HK-2 (cell line): ENCODE data around the gene MAPK7.

Source experiments
- DNase-seq: peaks from one replicate; pipeline ENCODE4 v3.0.0-alpha.2; 2018; ENCODE audit not compliant: unreplicated experiment

The MAPK7 gene

GRCh38 chr17:19399750-19400450, 21.6 kb downstream of the MAPK7 start:
- no peak for DNase-seq

- no peak for DNase-seq
These were observed 23.2 kb downstream of the MAPK7 start for GRCh38 chr17:19401321-19402010.

DNA sequence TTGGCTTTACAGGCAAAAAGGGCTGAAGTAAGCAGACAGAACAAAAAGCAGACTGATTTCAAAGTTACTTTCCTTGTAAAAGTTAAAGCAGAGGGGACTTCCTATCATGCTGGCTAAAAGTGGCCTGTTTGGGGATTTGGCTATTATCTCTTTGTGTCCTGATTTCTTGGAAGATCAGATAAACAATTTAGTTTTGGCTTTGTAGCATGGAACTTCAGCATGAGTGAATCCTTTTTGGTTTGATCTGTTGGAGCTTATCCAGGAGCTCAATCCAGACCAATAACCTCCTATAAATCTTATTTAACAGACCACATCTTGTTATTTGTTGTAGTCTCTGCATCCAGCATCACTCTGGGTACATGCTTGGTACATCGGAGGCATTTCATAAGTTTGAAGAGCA, 23.9 kb downstream of the MAPK7 start:
- no peak for DNase-seq

- DNase-seq: no peak
These were observed 24.7 kb downstream of the MAPK7 start for GRCh38 chr17:19403021-19403420.

- DNase-seq: no peak
These were observed 26.0 kb downstream of the MAPK7 start for GRCh38 chr17:19404264-19404663.

DNA sequence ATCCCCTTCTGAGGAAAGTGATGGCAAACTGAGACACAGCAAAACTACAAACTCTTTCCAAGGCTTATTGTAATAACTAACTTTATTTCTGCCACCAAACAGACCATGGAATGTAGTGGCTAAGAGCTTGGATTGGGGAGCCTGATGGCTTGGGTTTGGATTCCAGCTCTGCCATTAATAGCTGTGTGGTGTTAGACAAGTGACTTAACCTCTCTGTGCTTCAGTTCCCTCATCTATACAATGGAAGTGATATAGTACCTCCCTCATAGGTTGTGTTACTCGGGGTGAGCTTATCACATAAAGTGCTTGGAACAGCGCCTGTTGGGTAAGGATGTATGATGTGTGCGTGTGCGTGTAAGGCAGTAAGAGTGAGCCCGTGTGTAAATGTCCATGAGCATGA, 26.8 kb downstream of the MAPK7 start:
- DNase-seq: no peak

DNA sequence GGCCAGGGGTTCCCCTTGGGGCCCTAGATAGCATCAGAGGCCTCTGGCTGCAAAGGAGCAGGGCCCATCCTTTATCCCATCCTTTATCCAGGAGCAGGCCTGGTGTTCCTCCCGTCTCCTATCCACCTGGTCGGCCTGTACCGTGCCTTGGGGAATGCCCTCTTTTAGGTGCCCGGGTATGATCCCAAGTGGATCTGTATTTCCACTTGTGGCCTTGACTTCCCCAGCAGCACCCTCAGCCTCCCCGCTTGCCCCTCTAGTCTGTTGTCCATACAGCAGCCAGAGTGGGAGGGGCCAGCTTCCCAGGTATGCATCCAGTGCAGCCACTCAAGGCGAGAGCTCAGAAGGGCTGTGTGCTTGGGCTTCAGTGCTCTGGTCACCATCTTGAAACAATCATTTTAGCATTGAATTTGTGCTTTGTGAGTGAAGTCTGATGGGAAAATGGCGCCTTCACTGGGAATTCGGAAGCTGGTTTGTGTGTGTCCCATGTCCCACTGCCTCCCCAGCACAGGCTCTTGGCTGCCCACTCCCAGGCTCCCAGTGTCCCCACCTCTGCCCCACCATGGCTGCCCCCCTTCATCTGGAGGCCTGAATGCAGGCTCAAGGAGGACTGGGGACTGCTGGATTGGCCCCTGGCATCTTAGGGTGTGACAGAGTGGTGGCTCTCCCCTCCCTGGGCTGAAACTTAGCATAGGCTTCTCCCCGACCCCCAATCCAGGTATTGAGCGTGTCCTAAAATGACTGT, 29.5 kb downstream of the MAPK7 start:
- DNase-seq: no peak

DNA sequence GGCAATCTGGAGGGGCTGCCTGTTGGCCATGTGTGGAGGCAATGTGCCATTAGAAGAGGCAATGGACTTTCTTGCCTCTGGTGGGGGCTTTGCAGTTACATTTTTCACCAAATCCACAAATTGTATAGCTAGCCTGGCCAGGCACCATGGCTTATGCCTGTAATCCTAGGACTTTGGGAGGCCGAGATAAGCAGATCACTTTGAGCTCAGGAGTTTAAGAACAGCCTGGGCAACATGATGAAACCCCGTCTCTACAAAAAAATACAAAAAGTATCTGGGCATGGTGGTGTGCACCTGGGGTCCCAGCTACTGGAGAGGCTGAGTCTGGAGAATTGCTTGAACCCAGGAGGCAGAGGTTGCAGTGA, 30.0 kb downstream of the MAPK7 start:
- DNase-seq: no peak

DNA sequence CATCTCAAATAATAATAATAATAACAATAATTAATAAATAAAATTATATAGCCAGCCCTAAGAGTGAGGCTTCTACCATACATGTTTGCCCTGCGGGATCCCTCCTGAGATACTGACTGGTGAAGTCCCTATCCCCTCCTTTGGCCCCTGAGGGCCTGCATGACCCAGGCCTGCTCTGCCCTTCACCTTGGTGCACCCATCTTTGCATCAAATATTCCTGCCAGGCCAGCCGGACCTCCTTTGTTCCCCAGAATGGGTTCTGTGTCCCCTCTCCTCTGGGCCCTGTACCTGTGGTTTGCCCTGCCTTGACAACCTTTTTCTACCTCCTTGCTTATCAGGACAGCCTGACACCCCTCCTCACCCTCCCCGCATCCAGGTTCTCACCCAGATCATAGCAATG, 30.8 kb downstream of the MAPK7 start:
- DNase-seq: no peak

GRCh38 chr17:19409509-19409908, 31.2 kb downstream of the MAPK7 start:
- DNase-seq: peak; percentile 33

- no peak for DNase-seq
These were observed 31.8 kb downstream of the MAPK7 start for GRCh38 chr17:19410091-19410490.

- no peak for DNase-seq
These were observed 32.8 kb downstream of the MAPK7 start, which contains the start of gene RNF112 for GRCh38 chr17:19410875-19411620. Gene RNF112, plus strand, starts transcription at chr17:19411232. Its CDS starts 177 bp downstream, at chr17:19411409.

DNA sequence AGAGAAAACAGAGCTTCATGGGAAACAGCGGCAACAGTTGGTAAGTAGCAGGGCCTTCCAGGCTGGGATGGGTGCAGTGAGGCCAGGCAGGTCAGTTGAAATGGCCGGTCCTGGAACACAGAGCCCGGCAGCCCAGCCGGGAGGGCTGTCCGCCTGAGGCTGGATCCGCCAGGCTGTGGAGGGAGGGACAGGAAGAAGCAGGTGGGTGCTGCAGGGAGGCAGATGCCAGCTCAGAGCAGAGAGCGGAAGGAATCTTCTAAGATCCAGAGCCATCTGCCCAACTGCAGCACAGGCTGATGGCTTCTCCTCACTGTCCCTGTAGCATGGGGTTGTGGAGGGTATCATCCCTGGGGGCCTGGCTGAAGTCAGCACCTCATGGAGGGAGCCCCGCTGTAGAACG, 33.3 kb downstream of the MAPK7 start:
- DNase-seq: no peak

DNA sequence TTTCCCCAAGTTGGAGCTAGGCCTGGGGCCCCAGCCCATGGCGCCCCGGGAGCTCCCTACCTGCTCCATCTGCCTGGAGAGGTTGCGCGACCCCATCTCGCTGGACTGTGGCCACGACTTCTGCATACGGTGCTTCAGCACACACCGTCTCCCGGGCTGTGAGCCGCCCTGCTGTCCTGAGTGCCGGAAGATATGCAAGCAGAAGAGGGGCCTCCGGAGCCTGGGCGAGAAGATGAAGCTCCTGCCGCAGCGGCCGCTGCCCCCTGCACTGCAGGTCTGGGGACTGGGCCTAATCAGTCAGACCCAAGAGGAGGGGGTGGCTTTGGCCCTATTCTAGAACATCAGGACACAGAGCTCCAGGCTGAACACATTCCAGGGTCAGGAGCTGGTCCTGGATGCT, 34.2 kb downstream of the MAPK7 start:
- DNase-seq: no peak

DNA sequence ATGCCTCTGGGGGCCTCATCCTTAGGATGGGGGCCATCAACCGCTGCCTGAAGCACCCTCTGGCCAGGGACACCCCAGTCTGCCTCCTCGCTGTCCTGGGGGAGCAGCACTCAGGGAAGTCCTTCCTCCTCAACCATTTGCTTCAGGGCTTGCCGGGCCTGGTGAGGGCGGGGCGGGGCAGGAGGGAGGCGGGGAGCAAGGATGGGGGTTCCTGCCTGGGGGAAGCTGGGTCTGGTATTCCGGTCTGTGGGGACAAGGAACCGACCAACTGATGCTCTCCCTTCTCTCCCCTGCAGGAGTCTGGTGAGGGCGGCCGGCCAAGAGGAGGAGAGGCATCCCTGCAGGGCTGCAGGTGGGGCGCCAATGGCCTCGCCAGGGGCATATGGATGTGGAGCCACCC, 34.7 kb downstream of the MAPK7 start:
- no peak for DNase-seq

DNA sequence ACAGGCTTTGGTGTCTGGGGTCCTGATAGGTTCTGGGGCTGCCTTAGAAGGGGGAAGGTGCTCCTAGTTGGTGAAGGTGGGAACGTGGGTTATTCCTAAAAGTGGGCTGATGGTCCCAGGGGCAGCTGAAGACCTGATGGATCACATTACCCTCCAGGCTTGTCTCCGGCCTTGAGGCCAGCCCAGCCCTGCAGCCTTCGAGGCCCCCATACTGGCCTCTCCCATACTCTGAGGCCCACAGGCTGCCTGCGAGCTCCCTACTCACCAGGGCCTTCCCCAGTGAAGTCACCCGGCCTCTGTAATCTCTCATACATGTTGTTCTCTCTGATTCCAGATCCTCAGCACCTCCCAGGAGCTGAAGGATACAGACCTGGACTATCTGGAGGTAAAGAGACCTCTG, 35.5 kb downstream of the MAPK7 start:
- no peak for DNase-seq

- DNase-seq: no peak
These were observed 36.3 kb downstream of the MAPK7 start for GRCh38 chr17:19414396-19415280.

GRCh38 chr17:19415311-19415710, 37.0 kb downstream of the MAPK7 start:
- no peak for DNase-seq

GRCh38 chr17:19415806-19416775, 37.8 kb downstream of the MAPK7 start:
- DNase-seq: no peak

DNA sequence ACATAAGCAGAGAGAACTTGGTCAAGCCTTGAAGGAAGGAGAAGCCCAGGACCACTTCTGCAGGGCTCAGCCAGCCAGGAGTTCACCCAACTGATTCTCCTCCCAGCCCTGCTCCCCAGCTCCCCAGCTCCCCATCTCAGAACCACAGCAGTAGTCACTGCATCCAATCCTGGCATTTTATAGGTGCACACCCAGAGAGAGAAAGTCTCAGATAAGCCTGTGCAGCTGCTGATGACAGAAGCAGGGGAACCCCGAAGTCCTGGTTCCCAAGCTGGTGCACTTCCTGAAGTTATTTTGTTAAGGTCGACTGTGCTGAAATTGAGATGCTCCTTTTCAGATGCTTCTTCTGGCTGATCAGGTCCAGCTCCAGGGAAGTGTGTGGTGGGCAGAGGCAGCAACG, 39.3 kb downstream of the MAPK7 start:
- DNase-seq: no peak
